K562 (cell line): ENCODE data around the gene ZAP70. TPM values are rescaled to one million over a fixed set of nuclear protein-coding genes. Genes with fewer than 3 reads are reported as not detected.
A peak's percentile ranks its signal among the peaks of the same experiment; 100 is the strongest.

Source experiments
- ARHGAP35 ChIP-seq: fragments of 450-650 bp; IDR thresholded peaks from 2 replicates; pipeline ENCODE4 v1.6.1; 2018; ENCODE audit not compliant: partially characterized antibody
- ARID3A ChIP-seq: IDR thresholded peaks from 2 replicates; pipeline ENCODE4 v1.6.1; 2012; ENCODE audit warnings: low read depth, low read length, improper control_type of control experiment, borderline replicate concordance
- CHD1 ChIP-seq: fragments of 200-600 bp; sonication (generic); IDR thresholded peaks from one replicate; pipeline ENCODE4 v1.6.1; 2012; ENCODE audit warnings: mild to moderate bottlenecking, moderate library complexity, low read length, inconsistent platforms
- ESRRA ChIP-seq: fragments of 450-650 bp; IDR thresholded peaks from 2 replicates; pipeline ENCODE4 v1.6.1; 2014; ENCODE audit warnings: low read depth, mild to moderate bottlenecking, moderate library complexity, borderline replicate concordance
- HDGF ChIP-seq: fragments of 450-650 bp; IDR thresholded peaks from 2 replicates; pipeline ENCODE4 v1.6.1; 2016
- KAT2B ChIP-seq: IDR thresholded peaks from one replicate; pipeline ENCODE4 v1.6.1; 2012; ENCODE audit warnings: low read depth, mild to moderate bottlenecking, control low read depth, inconsistent platforms, low read length, moderate library complexity
- KHSRP ChIP-seq: fragments of 450-650 bp; IDR thresholded peaks from 2 replicates; pipeline ENCODE4 v1.6.1; 2017
- NCOR1 ChIP-seq: fragments of 450-650 bp; IDR thresholded peaks from 2 replicates; pipeline ENCODE4 v1.6.1; 2016; ENCODE audit warnings: mild to moderate bottlenecking, moderate library complexity
- NONO ChIP-seq, 2 experiments: fragments of 200-400 bp in 1 of 2; fragments of 450-650 bp in 1 of 2; formaldehyde crosslinking in 1 of 2; IDR thresholded peaks; 2 replicates each; pipeline ENCODE4 v1.6.1; 2017; ENCODE audit warnings: low read depth in 2 of 2, mild to moderate bottlenecking in 2 of 2, moderate library complexity in 2 of 2, low read length in 1 of 2
- NRF1 ChIP-seq, 2 experiments: fragments of 450-650 bp; IDR thresholded peaks in 1 of 2; conservative IDR thresholded peaks in 1 of 2; 2 replicates each; pipeline ENCODE4 v1.6.1; 2014; ENCODE audit warnings: mild to moderate bottlenecking in 2 of 2
- PML ChIP-seq: IDR thresholded peaks from 2 replicates; pipeline ENCODE4 v1.6.1; 2012; ENCODE audit warnings: low read length, inconsistent platforms
- PRDM10 ChIP-seq: fragments of 450-650 bp; IDR thresholded peaks from 2 replicates; pipeline ENCODE4 v1.6.1; 2018; ENCODE audit not compliant: partially characterized antibody
- SMARCB1 ChIP-seq: IDR thresholded peaks from 2 replicates; pipeline ENCODE4 v1.6.1; 2011; ENCODE audit warnings: improper control_type of control experiment, low read depth; ENCODE audit not compliant: insufficient read length
- TCF7 ChIP-seq: sonication (generic); IDR thresholded peaks from 2 replicates; pipeline ENCODE4 v1.6.1; 2016; ENCODE audit warnings: antibody characterized with exemption, borderline replicate concordance
- TCF7L2 ChIP-seq: fragments of 150-350 bp; IDR thresholded peaks from 2 replicates; pipeline ENCODE4 v1.6.1; 2016; ENCODE audit warnings: low read depth, mild to moderate bottlenecking, low read length, moderate library complexity
- TEAD2 ChIP-seq: fragments of 450-650 bp; IDR thresholded peaks from 2 replicates; pipeline ENCODE4 v1.6.1; 2016; ENCODE audit warnings: missing genetic modification characterization, control low read depth, missing compliant biosample characterization
- XRCC4 ChIP-seq: IDR thresholded peaks from one replicate; pipeline ENCODE4 v1.6.1; 2011; ENCODE audit not compliant: insufficient read depth, insufficient read length; ENCODE audit errors: extremely low read depth
- ZNF12 ChIP-seq: sonication (generic); formaldehyde crosslinking; IDR thresholded peaks from 2 replicates; pipeline ENCODE4 v1.4.0; 2020; ENCODE audit warnings: mild to moderate bottlenecking, missing genetic modification reagents
- ZNF436 ChIP-seq: fragments of 250-450, 450-650 bp; sonication (Bioruptor Pico); formaldehyde crosslinking; IDR thresholded peaks from 2 replicates; pipeline ENCODE4 v1.7.0; 2020; ENCODE audit warnings: mild to moderate bottlenecking
- ZSCAN32 ChIP-seq: fragments of 450-650 bp; formaldehyde crosslinking; IDR thresholded peaks from 2 replicates; pipeline ENCODE4 v1.4.0; 2020; ENCODE audit warnings: mild to moderate bottlenecking, moderate library complexity
- polyA plus RNA-seq, 8 experiments: library from polyadenylated mRNA; depleted of rRNA in 4 of 8; stranded (reverse) in 5 of 8; unstranded in 3 of 8; fragments of >200 nt; fragmentation: Nextera tagmentation in 2 of 8; fragmentation: Illumina TruSeq in 1 of 8; extraction: Ambion mirVana in 2 of 8; extraction: Trizol in 1 of 8; gene quantifications; 2 replicates each; pipeline versions ENCODE4 v1.2.1 to v1.2.3, GENCODE V29; 2011 to 2014; ENCODE audit warnings: inconsistent platforms in 1 of 8, missing spikeins in 1 of 8
- total RNA-seq, 7 experiments: library from RNA; depleted of rRNA in 6 of 7; stranded (reverse); fragments of >200 nt in 6 of 7; fragmentation: Illumina TruSeq in 2 of 7; extraction: Trizol in 2 of 7; gene quantifications; 2 replicates each; pipeline versions ENCODE4 v1.2.1 to v1.2.3, GENCODE V29; 2011 to 2021; ENCODE audit warnings: low replicate concordance in 1 of 7
- TF ChIP-seq, protein P1 (sequence below): fragments of 450-650 bp; IDR thresholded peaks from 2 replicates; pipeline ENCODE4 v1.6.1; 2017; ENCODE audit warnings: antibody characterized with exemption, mild to moderate bottlenecking

The ZAP70 gene
- total and polyA plus RNA-seq, 9 of the 15 experiments (the other 6 are each of a cell fraction or from before 2014, with no cell fraction given), result 0.06 to 0.80 (median 0.21) TPM; not detected in 1

GRCh38 chr2:97699765-97700444 is 13.5 kb upstream of the ZAP70 start (continued):
- TF ChIP-seq, protein P1, sequence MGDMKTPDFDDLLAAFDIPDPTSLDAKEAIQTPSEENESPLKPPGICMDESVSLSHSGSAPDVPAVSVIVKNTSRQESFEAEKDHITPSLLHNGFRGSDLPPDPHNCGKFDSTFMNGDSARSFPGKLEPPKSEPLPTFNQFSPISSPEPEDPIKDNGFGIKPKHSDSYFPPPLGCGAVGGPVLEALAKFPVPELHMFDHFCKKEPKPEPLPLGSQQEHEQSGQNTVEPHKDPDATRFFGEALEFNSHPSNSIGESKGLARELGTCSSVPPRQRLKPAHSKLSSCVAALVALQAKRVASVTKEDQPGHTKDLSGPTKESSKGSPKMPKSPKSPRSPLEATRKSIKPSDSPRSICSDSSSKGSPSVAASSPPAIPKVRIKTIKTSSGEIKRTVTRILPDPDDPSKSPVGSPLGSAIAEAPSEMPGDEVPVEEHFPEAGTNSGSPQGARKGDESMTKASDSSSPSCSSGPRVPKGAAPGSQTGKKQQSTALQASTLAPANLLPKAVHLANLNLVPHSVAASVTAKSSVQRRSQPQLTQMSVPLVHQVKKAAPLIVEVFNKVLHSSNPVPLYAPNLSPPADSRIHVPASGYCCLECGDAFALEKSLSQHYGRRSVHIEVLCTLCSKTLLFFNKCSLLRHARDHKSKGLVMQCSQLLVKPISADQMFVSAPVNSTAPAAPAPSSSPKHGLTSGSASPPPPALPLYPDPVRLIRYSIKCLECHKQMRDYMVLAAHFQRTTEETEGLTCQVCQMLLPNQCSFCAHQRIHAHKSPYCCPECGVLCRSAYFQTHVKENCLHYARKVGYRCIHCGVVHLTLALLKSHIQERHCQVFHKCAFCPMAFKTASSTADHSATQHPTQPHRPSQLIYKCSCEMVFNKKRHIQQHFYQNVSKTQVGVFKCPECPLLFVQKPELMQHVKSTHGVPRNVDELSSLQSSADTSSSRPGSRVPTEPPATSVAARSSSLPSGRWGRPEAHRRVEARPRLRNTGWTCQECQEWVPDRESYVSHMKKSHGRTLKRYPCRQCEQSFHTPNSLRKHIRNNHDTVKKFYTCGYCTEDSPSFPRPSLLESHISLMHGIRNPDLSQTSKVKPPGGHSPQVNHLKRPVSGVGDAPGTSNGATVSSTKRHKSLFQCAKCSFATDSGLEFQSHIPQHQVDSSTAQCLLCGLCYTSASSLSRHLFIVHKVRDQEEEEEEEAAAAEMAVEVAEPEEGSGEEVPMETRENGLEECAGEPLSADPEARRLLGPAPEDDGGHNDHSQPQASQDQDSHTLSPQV, result peak; percentile 65; the same call in 1 of the 2 replicates
- TF ChIP-seq PRDM10, result no peak
- TF ChIP-seq TEAD2 (tag), result no peak
- no peak for TF ChIP-seq KHSRP
- no peak for TF ChIP-seq PML
- no peak for TF ChIP-seq ESRRA
- TF ChIP-seq ZNF12 (CRISPR knock-in tag), result no peak
- TF ChIP-seq CHD1, result no peak
- no peak for TF ChIP-seq HDGF
- no peak for TF ChIP-seq SMARCB1
- no peak for TF ChIP-seq ARID3A
- TF ChIP-seq TCF7, result no peak
- TF ChIP-seq NRF1 (conservative IDR thresholded peaks at IDR 0.05 in 1 of 2, IDR thresholded peaks at IDR 0.05 in 1 of 2), result no peak
- TF ChIP-seq KAT2B, result no peak
- no peak for TF ChIP-seq ZNF436 (CRISPR knock-in tag)
- TF ChIP-seq XRCC4, result no peak
- no peak for TF ChIP-seq NCOR1
- TF ChIP-seq ARHGAP35, result no peak
- no peak for TF ChIP-seq TCF7L2
- TF ChIP-seq NONO (IDR thresholded peaks at IDR 0.05; ENCODE audit: low read depth in 2 of 2, low read length in 1 of 2), result no peak
- no peak for TF ChIP-seq ZSCAN32 (CRISPR knock-in tag)
